HG02623 (cell line): ENCODE data around the gene CCDC97.
"Not testable (repeated sequence)": the region's sequence is repeated elsewhere in the genome, so short reads cannot be mapped to it uniquely, and the experiment has no call there.

Source experiments
- ATAC-seq: cut with Tn5 transposase; IDR thresholded peaks from one replicate; pipeline ENCODE4 v1.9.1; 2021; ENCODE audit warnings: moderate library complexity; ENCODE audit not compliant: unreplicated experiment

CCDC97 gene

GRCh38 chr19:41359741-41360140 lies 49.8 kb downstream of the CCDC97 start:
- ATAC-seq: no peak

GRCh38 chr19:41362143-41362847 lies 52.3 kb downstream of the CCDC97 start:
- no peak for ATAC-seq

- no peak for ATAC-seq
Measured at GRCh38 chr19:41363371-41363752, 53.4 kb downstream of the CCDC97 start.

- peak; percentile 80 for ATAC-seq
Measured at GRCh38 chr19:41363753-41364523, 54.0 kb downstream of the CCDC97 start, which contains the start of gene B9D2. Gene B9D2, minus strand, starts transcription at chr19:41364149. Its CDS starts 630 bp downstream, at chr19:41363519.

- ATAC-seq: no peak
Measured at GRCh38 chr19:41364524-41365391, 54.8 kb downstream of the CCDC97 start.

- ATAC-seq: no peak
Measured at GRCh38 chr19:41366089-41366488, 56.1 kb downstream of the CCDC97 start.

GRCh38 chr19:41367848-41368301 lies 57.9 kb downstream of the CCDC97 start:
- ATAC-seq: no peak

GRCh38 chr19:41369769-41370168 lies 59.8 kb downstream of the CCDC97 start:
- ATAC-seq: no peak

GRCh38 chr19:41371119-41371518 lies 61.1 kb downstream of the CCDC97 start:
- not testable (repeated sequence) for ATAC-seq

- no peak for ATAC-seq
Measured at GRCh38 chr19:41371541-41371940, 61.6 kb downstream of the CCDC97 start.

- ATAC-seq: no peak
Measured at GRCh38 chr19:41372501-41372900, 62.5 kb downstream of the CCDC97 start.

- no peak for ATAC-seq
Measured at GRCh38 chr19:41373993-41374392, 64.0 kb downstream of the CCDC97 start.
